VCaP (cell line): ENCODE results near the gene KLHL40.

Experiments used
- H3K27ac ChIP-seq: fragments of 450-650 bp; 2 replicates; pipeline ENCODE4 v1.5.1; 2017
- TF ChIP-seq, protein P1 (sequence below): fragments of 450-650 bp; conservative IDR thresholded peaks from 2 replicates; pipeline ENCODE4 v1.5.1; 2017; ENCODE audit warnings: mild to moderate bottlenecking, moderate library complexity

KLHL40 gene

DNA sequence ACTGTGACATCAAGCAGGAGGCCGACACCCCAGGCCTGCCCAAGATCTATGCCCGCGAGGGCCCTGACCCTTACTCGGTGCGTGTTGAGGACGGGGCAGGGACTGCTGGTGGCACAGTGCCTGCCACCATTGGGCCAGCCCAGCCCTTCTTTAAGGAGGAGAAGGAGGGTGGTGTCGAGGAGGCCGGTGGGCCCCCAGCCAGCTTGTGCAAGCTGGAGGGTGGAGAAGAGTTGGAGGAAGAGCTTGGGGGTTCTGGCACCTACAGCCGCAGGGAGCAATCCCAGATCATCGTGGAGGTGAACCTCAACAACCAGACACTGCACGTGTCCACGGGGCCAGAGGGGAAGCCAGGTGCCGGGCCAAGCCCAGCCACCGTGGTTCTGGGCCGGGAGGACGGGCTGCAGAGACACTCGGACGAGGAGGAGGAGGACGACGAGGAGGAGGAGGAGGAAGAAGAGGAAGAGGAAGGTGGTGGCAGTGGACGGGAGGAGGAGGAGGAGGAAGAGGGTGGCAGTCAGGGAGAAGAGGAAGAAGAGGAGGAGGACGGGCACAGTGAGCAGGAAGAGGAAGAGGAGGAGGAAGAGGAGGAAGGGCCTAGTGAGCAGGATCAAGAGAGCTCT, 26.5 kb upstream of the KLHL40 start:
- TF ChIP-seq, protein P1, sequence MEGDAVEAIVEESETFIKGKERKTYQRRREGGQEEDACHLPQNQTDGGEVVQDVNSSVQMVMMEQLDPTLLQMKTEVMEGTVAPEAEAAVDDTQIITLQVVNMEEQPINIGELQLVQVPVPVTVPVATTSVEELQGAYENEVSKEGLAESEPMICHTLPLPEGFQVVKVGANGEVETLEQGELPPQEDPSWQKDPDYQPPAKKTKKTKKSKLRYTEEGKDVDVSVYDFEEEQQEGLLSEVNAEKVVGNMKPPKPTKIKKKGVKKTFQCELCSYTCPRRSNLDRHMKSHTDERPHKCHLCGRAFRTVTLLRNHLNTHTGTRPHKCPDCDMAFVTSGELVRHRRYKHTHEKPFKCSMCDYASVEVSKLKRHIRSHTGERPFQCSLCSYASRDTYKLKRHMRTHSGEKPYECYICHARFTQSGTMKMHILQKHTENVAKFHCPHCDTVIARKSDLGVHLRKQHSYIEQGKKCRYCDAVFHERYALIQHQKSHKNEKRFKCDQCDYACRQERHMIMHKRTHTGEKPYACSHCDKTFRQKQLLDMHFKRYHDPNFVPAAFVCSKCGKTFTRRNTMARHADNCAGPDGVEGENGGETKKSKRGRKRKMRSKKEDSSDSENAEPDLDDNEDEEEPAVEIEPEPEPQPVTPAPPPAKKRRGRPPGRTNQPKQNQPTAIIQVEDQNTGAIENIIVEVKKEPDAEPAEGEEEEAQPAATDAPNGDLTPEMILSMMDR = no peak

GRCh38 chr3:42659451-42660130, 25.7 kb upstream of the KLHL40 start:
- TF ChIP-seq, protein P1 = no peak
- H3K27ac ChIP-seq = no peak overlapping the region

More for the DNA sequence above, 26.5 kb upstream of the KLHL40 start:
- no peak overlapping the region for H3K27ac ChIP-seq

- no peak overlapping the region for H3K27ac ChIP-seq
- TF ChIP-seq, protein P1 = no peak
Observed at GRCh38 chr3:42660131-42660715, 25.1 kb upstream of the KLHL40 start.

DNA sequence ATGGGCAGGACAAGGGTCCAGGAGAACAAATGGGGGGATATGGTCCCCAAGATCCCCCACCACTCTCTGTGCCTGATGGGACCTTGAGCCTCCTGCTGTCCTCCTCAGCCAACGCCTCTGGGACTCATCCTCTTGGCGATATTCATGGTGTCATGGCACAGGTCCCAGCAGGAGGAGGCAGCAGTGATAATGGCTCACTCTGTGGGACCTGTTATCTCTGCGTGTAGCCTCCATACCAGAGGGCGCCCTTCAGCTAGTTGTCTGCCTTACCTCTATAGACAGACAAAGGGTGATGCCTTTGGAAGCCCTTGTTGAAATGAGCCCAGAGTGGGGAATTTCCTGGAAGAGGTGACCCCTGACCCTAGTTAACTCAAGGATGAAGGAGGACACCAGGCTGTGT, 24.4 kb upstream of the KLHL40 start:
- TF ChIP-seq, protein P1 = 0 out of 2 replicates have a peak, but pooled peaks have one; percentile 6
- no peak overlapping the region for H3K27ac ChIP-seq

DNA sequence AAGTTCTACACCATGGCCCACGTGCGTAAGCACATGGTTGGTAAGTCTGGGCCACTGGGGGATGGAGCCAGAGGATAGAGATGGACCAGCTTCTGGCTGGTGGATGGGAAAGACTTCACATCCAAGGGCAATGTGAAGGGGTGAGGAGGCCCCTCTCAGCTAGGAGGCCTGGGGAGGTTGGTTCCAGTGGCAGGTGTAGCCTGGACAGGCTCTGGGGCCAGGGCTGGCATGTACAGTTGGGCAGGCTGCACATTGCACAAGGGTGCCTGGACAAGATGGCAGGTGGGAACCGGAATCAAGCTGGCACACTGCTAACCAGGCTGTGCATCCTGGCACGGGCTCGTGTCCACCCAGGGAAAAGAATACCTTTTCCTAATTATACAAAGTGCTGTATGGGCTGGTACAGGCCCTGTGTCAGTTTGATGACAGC, 23.7 kb upstream of the KLHL40 start:
- TF ChIP-seq, protein P1 = no peak
- no peak overlapping the region for H3K27ac ChIP-seq

GRCh38 chr3:42662037-42662812, 23.1 kb upstream of the KLHL40 start:
- no peak overlapping the region for H3K27ac ChIP-seq
- TF ChIP-seq, protein P1 = no peak
